DMS53 (cell line): Measurements from ENCODE around the gene RNF31.

Source experiments
- DNase-seq: peaks from one replicate; lab custom pipeline; 2025; lab: John Stamatoyannopoulos, UW

Gene RNF31

GRCh38 chr14:24116128-24116814, 31.0 kb upstream of the RNF31 start:
- DNase-seq: no peak

- no peak for DNase-seq
Measured at GRCh38 chr14:24117179-24117578, 30.1 kb upstream of the RNF31 start.

- DNase-seq: no peak
Measured at GRCh38 chr14:24119691-24120090, 27.6 kb upstream of the RNF31 start.

- no peak for DNase-seq
Measured at GRCh38 chr14:24121210-24121609, 26.1 kb upstream of the RNF31 start.

GRCh38 chr14:24122416-24122815, 24.9 kb upstream of the RNF31 start:
- no peak for DNase-seq

- no peak for DNase-seq
Measured at GRCh38 chr14:24122898-24123297, 24.4 kb upstream of the RNF31 start.

- DNase-seq: no peak
Measured at GRCh38 chr14:24123424-24124417, 23.6 kb upstream of the RNF31 start.

GRCh38 chr14:24126939-24127338, 20.4 kb upstream of the RNF31 start:
- DNase-seq: no peak

- DNase-seq: no peak
Measured at GRCh38 chr14:24127673-24128072, 19.6 kb upstream of the RNF31 start.

GRCh38 chr14:24129410-24129998, 17.8 kb upstream of the RNF31 start:
- no peak for DNase-seq

- no peak for DNase-seq
Measured at GRCh38 chr14:24130380-24130716, 16.9 kb upstream of the RNF31 start, which contains the start of gene FITM1. TSS of gene FITM1 (plus strand) at chr14:24130659. CDS start at chr14:24131564, 905 bp downstream.

- DNase-seq: no peak
Measured at GRCh38 chr14:24130717-24131548, 16.4 kb upstream of the RNF31 start.

- no peak for DNase-seq
Measured at GRCh38 chr14:24131549-24131966, 15.7 kb upstream of the RNF31 start.

GRCh38 chr14:24132061-24132685, 15.1 kb upstream of the RNF31 start:
- peak; percentile 84 for DNase-seq

GRCh38 chr14:24132976-24133375, 14.3 kb upstream of the RNF31 start:
- DNase-seq: no peak

- no peak for DNase-seq
Measured at GRCh38 chr14:24133735-24134134, 13.6 kb upstream of the RNF31 start.

GRCh38 chr14:24135584-24135833, 11.8 kb upstream of the RNF31 start:
- no peak for DNase-seq

GRCh38 chr14:24135834-24136683, 11.2 kb upstream of the RNF31 start, which contains the start of gene PSME1:
TSS of gene PSME1 (plus strand) at chr14:24136194. CDS start at chr14:24136263, 69 bp downstream.
- DNase-seq: peak; percentile 95

- DNase-seq: peak; percentile 19
Measured at GRCh38 chr14:24136684-24137528, 10.4 kb upstream of the RNF31 start.
